Right lobe of liver (tissue), 4 donors: Measurements from ENCODE around the gene TMEM11.

Experiments used
- CTCF ChIP-seq, 4 donors: fragments of 200-600 bp in 3 of 4; fragments of 450-650 bp in 1 of 4; IDR thresholded peaks; one replicate each; pipeline versions ENCODE4 v1.5.1 to v1.8.0; 2016 to 2022; ENCODE audit warnings: antibody characterized with exemption in 4 of 4, mild to moderate bottlenecking in 2 of 4
- POLR2A ChIP-seq: fragments of 450-650 bp; IDR thresholded peaks from one replicate; pipeline ENCODE4 v1.6.1; 2017; ENCODE audit warnings: antibody characterized with exemption, mild to moderate bottlenecking
- donor health status: DM: no; HTN: no; CAD: no.
- donor health status: DM: no; HTN: no; CAD: no.
- donor health status: DM: no; HTN: yes; CAD: no.

DNA sequence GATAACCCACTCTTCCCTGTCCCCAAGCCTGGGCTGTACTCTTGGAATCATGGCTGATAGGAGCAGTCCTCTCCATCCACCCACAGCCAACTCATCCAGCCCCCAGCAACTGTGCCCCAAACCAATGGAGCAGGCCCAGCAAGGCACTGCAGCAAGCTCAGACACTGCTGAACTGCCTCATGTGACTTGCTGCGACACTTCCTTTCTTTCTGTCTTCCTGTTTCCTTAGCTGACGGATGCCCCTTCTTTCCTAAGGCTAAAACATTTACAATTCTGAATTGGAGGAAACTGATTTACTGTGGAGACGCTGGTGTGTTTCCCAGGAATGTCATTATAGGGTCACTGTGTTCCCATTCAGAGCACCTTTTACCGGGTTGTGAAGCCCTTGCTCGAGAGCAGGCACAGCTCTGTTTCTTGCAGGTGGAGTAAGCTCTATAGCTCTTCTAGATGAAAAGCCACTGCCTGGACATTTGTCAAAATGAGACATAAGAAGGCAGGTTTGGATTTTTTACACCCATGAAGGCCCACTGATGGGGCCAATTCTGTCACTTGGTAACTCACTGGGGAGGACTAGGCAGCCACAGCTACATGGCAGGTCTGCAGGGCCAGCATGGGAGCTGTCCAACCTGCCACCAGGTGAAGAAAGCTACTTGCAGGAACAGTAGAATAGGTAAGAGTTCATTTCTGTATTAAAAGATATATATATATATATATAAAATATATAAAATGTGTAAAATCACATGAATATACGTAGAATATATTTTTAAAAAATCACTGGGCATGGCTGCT, 27.4 kb downstream of the TMEM11 start:
- TF ChIP-seq POLR2A (no peak), CTCF (IDR thresholded peaks at IDR 0.05) (no peak)
